ENCODE results near the gene PLEKHA1. TPM values are rescaled to one million over a fixed set of nuclear protein-coding genes. Genes with fewer than 3 reads are reported as not detected.
A peak's percentile ranks its signal among the peaks of the same experiment; 100 is the strongest.

Gene PLEKHA1
- total RNA-seq, 1 donor from 2014 or later: 50.4 TPM

DNA sequence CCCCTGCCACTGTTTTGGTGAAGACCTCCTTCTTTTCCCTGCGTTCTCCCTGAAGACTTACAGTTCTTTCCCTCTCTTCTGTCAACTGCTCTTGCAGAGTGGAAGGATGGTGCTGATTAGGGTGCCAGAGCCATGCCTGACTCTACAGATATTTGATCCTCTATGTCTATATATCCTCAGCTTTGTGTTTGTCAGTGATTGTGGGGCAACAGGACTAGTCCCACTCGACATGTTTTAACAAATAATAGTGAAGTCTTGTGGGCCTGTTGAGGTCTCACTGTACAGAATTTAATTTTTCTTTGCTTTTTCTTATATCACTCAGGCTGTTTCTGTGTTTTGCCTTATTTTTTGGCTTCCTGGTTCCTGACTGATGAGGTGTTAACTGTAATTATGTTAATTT lies 5.0 kb downstream of the PLEKHA1 start:
- intact Hi-C loops (cut with micrococcal nuclease): no loop called here
- Histone ChIP-seq H3K4me3 (no peak overlapping the region), H3K27ac (replicated peaks) (no peak overlapping the region), H3K27me3 (ENCODE audit: low read depth) (no peaks in the 10 kb centered on the region), H3K36me3 (no peaks in the 10 kb centered on the region), H3K4me1 (peaks cover 71% of the 10 kb centered on the region), H3K9me3 (replicated peaks) (no peaks in the 10 kb centered on the region)
- TF ChIP-seq, protein P1, sequence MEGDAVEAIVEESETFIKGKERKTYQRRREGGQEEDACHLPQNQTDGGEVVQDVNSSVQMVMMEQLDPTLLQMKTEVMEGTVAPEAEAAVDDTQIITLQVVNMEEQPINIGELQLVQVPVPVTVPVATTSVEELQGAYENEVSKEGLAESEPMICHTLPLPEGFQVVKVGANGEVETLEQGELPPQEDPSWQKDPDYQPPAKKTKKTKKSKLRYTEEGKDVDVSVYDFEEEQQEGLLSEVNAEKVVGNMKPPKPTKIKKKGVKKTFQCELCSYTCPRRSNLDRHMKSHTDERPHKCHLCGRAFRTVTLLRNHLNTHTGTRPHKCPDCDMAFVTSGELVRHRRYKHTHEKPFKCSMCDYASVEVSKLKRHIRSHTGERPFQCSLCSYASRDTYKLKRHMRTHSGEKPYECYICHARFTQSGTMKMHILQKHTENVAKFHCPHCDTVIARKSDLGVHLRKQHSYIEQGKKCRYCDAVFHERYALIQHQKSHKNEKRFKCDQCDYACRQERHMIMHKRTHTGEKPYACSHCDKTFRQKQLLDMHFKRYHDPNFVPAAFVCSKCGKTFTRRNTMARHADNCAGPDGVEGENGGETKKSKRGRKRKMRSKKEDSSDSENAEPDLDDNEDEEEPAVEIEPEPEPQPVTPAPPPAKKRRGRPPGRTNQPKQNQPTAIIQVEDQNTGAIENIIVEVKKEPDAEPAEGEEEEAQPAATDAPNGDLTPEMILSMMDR (IDR thresholded peaks at IDR 0.05; ENCODE audit: borderline replicate concordance): no peak
- no peak for DNase-seq

DNA sequence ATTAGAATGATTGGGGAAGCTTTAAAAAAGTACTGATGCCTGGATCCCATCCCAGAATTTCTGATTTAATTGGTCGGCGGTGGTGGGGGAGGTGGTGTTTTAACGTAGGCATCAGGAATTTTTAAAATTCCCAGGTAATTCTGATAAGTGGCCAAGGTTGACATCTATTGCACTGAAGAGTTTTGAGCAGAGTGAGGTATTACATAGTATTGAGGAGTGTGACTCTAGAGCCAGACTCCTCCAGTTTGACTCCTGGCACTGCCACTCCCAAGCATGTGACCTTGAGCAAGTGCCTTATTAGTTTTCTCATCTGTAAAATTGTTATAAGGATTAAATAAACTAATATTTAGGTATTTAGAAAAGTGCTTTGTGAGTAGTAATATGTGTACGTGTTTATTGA lies 6.2 kb downstream of the PLEKHA1 start:
- intact Hi-C loops (cut with micrococcal nuclease): no loop called here
- no peaks in the 10 kb centered on the region for H3K9me3 ChIP-seq (replicated peaks)
- H3K4me1 ChIP-seq: peaks cover 63% of the 10 kb centered on the region
- peak overlapping the region; percentile 37 for H3K27ac ChIP-seq (replicated peaks)
- TF ChIP-seq, protein P1 (IDR thresholded peaks at IDR 0.05; ENCODE audit: borderline replicate concordance): no peak
- no peaks in the 10 kb centered on the region for H3K36me3 ChIP-seq
- no peak for DNase-seq
- H3K4me3 ChIP-seq: no peak overlapping the region
- no peaks in the 10 kb centered on the region for H3K27me3 ChIP-seq (ENCODE audit: low read depth)

DNA sequence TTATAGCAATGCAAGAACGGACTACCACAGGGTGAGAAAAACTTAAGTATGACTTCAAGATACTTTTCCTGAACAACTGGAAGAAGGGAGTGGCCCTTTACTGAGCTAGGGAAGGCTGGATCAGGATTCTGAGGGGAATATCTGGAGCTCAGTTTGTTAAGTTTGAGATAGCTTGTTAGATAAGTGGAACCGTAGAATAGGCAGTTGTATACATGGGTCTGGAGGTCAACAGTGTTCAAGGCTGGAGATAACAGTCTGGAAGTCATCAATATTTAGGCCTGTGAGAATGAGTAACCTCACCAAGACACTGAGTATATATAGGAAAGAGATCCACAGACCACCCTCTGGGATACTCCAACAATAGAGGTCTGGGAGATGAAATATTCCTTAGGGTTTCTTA lies 7.2 kb downstream of the PLEKHA1 start:
- Histone ChIP-seq H3K27me3 (ENCODE audit: low read depth) (no peaks in the 10 kb centered on the region), H3K4me1 (peaks cover 63% of the 10 kb centered on the region), H3K9me3 (replicated peaks) (no peaks in the 10 kb centered on the region), H3K4me3 (no peak overlapping the region), H3K36me3 (no peaks in the 10 kb centered on the region), H3K27ac (replicated peaks) (peak overlapping the region; percentile 37)
- TF ChIP-seq, protein P1 (IDR thresholded peaks at IDR 0.05; ENCODE audit: borderline replicate concordance): no peak
- intact Hi-C loops (cut with micrococcal nuclease): no loop called here
- DNase-seq: no peak

DNA sequence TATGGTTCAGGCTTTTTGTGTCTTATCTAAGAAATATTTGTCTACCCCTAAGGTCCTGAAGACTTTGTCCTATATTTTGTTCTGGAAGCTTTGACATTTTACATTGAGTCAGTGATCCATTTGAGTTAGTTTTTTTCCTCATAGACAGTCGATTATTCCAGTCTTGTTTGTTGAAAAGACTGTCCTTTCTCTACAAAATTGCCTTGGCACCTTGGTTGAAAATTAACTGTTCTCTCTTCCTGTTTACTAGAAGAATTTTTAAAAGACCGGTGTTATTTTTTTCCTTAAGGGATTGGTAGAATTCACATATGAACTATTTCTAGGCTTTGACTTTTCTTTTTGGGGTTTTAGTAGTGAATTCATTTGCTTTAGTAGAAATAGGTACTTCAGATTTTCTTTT lies 12.0 kb downstream of the PLEKHA1 start:
- intact Hi-C loops (cut with micrococcal nuclease): no loop called here
- TF ChIP-seq, protein P1 (IDR thresholded peaks at IDR 0.05; ENCODE audit: borderline replicate concordance): no peak
- H3K9me3 ChIP-seq (replicated peaks): peaks cover 4% of the 10 kb centered on the region
- H3K27me3 ChIP-seq (ENCODE audit: low read depth): no peaks in the 10 kb centered on the region
- H3K4me3 ChIP-seq: no peak overlapping the region
- no peaks in the 10 kb centered on the region for H3K36me3 ChIP-seq
- H3K4me1 ChIP-seq: peaks cover 45% of the 10 kb centered on the region
- no peak for DNase-seq
- H3K27ac ChIP-seq (replicated peaks): peak overlapping the region; percentile 2

DNA sequence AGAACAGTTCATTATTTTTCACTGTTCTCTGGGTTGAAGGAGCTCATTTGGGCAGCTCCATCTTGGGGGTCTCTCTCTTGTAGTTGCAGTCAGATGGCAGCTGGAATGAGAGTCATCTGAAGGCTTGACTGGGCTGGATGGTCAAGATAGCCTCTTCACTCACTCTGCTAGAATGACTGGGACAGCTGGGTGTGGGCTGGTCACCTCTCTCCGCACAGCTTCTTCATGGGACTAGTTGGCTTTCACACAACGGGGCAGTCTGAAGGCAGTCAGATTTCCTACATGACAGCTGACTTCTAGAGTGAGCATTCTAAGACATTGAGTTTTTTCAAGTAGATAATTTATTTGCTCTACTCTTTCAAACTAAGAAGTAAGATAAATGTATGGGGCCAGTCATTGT lies 13.1 kb downstream of the PLEKHA1 start:
- Histone ChIP-seq H3K36me3 (no peaks in the 10 kb centered on the region), H3K27ac (replicated peaks) (no peak overlapping the region), H3K9me3 (replicated peaks) (peaks cover 4% of the 10 kb centered on the region), H3K4me3 (no peak overlapping the region), H3K27me3 (ENCODE audit: low read depth) (no peaks in the 10 kb centered on the region), H3K4me1 (peaks cover 53% of the 10 kb centered on the region)
- no peak for DNase-seq
- TF ChIP-seq, protein P1 (IDR thresholded peaks at IDR 0.05; ENCODE audit: borderline replicate concordance): no peak
- intact Hi-C loops (cut with micrococcal nuclease): no loop called here
